ENCODE data around the gene SRBD1.

Gene SRBD1

DNA sequence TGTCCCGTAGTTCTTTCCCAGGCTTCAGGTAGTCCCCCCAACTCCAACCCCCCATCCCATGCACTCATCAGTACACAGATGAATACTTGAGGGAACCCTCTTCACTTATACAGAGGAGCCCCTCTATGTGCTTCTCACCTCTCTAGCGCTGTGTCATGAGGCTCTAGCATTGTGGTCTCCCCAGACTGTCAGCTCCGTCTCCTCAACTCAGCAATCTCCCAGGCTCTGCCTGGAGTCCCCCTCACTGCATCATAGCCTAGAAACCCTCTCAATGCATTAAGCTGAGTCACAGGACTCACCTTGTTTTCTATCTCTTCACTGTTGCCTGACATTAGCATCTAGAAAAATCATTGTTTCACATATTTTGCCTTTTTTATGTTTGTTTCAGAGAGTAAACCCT, 20.3 kb upstream of the SRBD1 start:
- no peak for DNase-seq

DNA sequence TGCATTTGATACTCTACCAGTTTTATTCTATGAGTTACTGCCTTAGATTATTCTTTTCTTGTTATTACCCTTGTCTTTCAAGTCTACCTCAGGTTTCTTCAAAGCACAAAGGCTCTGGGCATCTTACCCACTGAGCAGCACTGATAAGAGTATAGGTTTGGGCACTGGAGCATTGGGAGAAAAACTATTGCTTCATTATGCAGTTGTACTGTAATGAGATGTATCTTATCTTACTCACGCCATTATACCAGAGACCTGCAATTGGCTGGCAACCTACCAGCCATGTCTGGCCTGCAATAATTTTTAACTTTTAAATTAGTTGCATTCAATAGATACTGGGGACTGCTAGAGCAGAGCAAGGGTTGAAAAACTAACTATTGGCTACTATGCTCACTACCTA, 18.9 kb upstream of the SRBD1 start:
- DNase-seq, result peak; percentile 81

DNA sequence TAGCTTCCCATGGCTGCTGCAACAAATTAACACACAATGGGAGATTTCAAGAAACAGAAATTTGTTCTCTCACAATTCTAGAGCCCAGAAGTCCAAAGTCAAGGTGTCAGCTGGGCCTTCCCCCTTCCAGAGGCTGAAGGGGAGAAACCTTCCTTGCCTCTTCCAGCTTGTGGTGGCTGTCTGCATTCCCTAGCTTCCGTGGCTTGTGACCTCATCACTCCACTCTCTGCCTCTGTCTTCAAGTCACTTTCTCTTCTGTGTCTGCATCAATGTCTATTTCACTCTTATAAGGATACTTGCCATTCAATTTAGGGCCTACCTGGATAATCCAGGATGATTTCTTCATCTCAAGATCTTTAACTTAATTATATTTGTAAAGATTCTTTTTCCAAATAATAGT, 16.8 kb upstream of the SRBD1 start:
- no peak for DNase-seq

DNA sequence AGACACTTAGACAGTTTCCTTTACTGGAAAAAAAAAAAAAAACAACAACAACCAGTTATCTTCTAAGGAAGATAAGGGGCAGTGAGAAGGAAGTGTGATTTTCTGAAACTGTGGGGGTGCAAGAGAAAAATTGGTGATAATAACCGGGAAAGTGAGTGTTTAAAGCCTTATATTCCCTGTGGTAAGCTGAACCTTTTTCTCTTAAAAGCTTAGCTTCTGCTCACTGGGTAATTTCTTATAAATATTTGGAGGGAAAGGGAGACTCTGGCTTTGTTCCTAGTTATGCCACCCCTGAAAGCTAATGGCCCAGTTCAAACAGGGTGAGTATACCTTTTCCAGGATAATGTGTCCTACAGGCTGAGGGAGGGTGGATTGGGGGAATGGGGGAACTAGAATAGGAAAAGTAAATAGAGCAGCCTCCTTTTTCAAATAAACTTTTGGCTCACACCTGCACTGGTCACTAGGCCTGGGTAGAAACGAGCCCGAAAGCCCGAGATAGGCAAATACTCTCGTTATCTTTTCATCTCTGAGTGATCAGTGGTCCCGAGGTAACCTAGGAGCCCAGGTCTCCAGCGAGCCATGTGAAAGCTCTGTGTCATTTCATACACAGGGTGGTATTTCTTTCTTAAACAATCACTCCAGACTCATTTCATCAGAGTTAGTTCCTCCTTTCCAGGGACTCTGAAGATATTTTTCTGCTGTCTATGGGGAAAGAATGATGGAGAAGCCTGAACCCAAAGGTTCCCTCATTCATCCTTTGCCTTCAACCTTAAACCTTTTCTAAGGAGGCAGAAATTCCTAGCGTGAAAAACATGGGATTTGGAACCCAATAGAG, 15.5 kb upstream of the SRBD1 start:
- DNase-seq, result no peak

DNA sequence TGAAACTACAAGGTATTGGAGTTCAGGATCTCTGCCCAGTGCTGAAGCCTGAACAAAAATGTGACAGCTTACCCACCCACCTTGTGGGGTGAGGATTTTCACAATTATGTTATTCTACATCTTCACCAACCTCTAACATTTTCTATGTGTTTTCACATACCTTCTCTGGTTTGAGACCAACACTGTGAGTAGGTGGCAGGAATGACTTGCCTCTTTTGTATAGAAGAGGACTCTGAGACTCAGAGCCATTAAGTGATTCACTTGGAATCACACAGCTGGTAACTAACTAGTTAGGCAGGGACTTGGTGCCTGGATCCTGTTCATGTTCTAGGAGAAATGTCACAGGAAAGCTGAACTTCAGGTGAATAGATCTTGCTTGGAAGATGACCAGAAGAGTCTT, 14.8 kb upstream of the SRBD1 start:
- DNase-seq, result no peak

DNA sequence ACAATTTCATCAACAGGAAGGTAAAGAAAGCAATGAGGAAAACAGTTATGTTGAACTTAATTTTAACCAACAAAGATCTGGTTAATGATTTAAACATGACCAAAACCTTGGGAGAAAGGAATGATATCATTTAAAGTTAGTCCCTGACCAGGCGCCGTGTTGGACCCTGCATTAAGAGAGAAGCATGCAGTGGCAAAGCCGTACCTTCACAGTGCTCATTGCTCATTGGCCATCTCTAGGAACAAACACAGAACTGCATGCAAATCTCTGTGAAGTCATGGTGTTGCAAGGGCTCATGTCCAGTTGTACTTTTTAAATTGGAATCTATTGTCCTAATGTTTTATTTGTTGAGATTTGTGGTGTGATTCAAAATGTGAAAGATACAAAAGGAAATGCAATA, 12.0 kb upstream of the SRBD1 start:
- DNase-seq, result no peak

DNA sequence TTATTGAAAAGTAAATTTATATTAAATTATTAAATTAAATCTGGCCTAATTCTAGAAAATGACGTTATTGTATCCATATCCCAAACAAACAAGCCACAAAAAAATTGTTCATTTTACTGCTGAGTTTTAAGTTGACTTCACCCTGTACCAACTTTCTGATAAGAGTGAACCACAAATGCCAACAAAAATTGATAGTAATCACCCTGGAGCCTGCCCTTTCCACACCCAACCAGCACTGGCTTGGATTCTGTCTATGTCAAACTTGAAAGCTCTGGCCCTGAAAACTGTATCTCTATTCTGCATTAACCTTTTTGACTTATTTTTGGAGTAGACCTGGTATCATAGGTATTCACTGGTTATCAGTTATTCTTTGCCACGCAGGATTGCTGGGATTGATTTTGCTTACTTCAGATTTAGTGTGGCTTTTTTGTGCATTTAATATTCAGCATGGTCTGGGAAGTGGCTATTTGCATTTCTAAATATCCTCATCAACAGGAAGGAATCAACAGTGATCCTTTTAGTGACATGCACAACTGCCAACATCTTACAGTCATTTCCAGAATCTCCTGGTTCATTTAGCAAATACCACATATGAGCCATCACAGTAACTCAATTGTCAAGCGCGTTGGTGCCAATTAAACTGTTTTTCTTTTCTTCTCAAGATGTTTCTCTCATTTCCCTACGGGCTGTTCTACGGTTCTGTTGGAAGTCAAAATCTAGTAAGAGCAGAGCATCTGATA, 11.4 kb upstream of the SRBD1 start:
- peak; percentile 55 for DNase-seq

DNA sequence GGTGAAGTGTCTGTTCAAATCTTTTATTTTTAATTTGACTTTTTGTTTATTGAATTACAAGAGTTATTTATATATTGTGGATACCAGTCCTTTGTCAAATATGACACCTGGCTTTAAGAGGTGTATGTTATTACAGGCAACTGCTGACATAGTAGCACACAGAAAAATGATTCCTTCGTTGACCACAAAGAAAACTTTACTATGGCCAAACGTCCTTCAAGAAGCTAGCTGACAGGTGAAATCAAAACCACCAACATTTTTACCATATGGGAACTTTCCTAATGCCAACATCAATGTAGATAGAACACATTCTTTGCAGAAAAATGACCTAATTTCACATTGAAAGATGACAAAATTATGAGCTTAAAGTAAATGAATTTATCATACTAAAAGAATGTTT, 6.4 kb upstream of the SRBD1 start:
- DNase-seq, result no peak

DNA sequence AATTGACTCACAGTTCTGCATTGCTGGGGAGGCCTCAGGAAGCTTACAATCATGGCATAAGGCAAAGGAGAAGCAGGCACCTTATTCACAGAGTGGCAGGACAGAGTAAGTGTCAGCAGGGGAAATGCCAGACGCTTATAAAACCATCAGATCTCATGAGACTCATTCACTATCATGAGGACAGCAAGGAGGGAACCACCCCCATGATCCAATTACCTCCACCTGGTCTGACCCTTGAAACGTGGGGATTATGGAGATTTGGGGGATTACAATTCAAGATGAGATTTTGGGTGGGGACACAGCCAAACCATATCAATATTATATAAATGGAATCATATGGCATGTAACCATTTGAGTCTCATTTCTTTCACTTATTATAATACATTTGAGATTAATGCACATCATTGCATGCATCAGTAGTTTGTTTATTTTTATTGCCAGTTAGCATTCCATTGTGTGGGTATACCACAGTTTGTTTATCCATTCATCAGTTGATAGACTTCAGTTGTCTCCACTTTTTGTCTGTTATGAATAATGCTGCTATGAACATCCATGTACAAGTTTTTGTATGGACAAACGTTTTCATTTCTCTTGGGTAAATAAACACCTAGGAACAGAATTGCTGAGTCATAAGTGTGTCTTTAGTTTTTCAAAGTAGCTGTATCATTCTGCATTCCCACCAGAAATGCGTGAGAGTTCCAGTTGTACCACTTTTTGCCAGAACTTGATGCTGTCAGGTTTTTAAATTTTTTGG, 5.8 kb upstream of the SRBD1 start:
- no peak for DNase-seq

DNA sequence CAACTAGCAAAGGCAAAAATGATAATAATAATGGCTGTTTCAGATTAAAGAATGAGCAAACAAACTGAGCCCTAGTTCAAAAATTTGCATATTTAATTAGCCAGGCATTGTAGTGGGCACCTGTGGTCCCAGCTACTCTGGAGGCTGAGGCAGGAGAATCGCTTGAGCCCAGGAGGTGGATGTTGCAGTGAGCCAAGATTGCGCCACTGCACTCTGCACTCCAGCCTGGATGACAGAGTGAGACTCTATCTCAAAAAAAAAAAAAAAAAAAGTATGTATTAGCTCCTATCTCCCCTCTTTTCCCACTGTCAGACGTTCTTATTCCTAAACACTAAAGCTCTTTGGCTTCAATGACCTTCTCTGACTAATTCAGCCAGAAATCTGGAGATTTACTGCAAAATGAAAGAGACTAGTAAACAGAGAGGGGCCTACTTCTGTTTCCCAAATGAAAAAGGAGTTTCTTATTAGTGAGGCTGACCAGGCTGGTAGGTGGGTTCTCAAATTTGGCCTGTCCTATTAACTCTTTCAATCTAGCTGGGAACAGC, 3.9 kb upstream of the SRBD1 start:
- DNase-seq, result no peak

DNA sequence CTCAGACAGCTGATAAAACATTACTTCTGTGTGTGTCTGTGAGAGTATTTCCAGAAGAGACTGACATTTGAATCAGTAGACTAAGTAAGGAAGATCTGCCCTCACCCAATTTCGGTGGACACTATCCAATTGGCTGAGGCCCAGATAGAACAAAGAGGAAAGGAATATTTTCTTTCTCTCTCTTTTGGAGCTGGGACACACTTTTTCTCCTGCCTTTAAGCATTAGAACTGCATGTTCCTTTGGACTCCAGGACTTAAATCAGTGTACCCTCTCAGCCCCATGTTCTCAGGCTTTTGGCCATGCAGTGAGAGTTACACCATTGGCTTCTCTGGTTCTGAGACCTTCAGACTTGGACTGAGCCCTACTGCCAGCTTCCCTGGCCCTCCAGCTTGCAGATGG, 3.3 kb upstream of the SRBD1 start:
- DNase-seq, result no peak

DNA sequence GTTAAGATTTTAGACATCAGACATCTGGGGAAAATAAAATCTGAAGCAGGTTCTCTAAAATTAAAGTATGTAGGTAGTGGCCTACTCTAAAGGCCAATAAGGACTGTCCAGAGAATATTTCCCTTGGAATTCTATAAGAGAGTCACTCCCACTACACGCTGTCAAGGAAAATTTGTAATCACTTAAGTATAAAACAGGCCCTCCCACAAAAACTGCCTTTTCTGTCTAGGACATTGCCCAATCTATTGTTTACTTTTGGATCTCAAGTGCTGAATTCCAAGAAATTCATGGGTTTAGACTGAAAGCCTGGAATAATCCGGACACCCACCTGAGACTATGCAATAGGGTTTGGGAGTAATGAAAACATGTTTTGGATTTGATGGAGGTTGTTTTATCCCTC, 1.7 kb upstream of the SRBD1 start:
- no peak for DNase-seq

DNA sequence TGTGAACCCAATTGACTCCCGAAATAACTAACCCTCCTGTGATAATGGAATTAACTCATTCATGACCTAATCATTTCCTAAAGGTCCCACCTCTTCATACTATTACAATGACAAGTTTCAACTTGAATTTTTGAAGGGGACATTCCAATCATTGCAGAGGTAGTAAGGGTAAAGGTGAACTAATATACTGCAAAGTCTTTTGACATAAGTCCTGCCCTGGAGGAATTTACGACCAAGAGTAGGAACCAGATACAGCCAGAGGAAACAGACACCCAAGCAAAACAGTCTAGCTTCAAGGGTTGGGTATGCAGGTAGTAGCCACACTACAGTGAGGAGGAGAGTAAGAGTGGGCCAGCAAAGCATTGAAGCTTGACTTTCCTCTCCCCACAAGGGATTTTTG, 1.2 kb upstream of the SRBD1 start:
- no peak for DNase-seq

DNA sequence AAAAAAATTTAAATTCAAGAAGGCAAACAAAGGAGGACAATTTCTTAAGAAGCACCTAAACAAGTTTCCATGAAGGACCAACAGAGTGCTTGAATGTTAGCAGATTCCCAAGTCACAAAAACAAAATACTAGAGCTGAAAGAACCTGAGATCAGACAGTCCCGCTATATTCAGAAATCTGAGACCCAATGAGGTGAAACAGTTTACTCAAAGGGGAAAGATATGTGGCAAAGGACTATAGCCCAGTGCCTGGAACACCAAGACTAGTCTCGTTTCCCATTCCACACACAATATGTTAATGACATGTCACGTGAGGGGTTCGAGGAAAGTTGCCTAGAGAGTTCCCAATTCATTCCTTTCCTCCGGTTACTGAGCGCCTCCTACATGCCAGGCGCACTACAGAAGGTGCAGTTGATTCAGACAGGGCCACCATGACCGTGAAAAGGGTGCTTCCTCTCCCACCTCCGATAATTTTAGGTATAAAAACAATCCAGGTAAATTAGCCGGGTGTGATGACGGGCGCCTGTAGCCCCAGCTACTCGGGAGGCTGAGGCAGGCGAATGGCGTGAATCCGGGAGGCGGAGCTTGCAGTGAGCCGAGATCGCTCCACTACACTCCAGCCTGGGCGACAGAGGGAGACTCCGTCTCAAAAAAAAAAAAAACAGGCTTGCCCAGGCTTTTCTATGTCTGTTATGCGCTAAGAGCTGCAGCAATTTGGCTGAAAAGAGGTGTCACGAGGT, 617 bp downstream of the SRBD1 start:
- peak; percentile 74 for DNase-seq

DNA sequence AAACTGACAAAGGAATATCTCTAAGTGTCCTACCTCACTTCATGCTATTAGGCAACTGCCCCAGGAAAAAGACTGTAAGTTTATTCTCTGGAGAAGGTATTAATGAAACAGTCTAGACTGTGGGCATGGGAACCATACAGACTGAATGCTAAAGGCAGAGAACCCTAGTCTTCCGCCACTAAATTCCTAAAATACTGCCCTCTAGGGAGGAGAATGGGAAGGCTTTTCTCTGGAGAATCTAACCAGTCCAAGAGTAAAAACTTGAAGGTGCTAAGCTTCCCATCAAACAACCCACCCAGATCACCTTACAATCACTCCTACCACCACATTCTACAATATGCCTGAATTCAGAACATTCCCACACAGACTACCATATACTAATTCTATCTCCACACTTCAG, 3.4 kb downstream of the SRBD1 start:
- DNase-seq, result peak; percentile 47

DNA sequence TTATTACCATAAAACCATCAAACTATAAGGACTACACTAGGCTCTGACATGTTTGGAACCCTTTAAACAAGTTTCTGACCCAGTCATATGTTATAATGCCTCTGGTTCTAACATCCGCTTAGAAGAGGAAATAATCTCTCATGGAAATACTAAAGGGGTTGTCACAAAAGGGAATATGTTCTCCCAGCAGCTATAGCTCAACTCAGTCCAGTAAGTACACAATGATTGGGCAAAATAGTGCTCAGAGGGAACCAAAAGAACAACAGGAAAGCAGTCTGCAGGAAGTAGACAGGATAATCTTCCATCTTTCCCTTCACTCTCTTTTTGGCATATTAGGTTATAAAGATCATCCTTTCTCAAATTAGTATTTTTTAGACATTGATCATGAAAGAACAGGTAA, 4.3 kb downstream of the SRBD1 start:
- peak; percentile 27 for DNase-seq

DNA sequence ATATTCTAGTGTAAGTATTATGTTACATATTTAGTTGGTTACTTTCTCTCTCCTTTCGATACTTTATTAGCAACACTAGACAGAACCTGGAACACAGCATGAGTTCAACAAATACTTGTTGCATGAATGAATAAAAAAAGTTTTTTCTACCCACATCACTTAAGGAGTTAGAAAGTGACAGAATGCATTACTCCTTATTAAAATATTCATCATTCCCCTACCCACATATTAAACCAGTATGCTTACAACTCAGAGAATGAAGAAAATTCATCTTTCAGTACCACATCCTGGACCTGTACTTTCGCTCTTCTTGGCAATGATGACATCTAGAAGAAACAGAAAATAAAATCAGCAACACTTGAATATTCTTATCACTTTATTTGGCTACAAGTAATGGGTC, 6.0 kb downstream of the SRBD1 start:
- no peak for DNase-seq

DNA sequence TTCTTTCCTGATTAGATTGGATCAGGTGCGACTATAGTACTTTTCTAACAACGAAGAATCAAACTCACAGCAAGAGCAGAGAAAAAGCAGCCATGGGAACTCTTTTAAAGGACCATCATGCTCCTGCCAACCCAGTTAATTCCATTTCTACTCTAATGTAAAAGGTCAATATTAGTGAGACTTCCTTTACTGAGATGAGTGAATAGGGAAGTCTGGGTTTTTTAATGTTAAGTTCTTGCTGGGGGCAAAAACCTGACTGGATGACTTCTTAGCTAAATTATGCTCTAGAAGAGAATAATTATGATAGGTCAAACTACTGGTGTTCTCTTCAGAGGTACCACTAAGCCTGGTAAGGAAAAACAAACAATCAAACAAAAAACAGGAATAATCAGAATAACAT, 8.4 kb downstream of the SRBD1 start:
- DNase-seq, result no peak

DNA sequence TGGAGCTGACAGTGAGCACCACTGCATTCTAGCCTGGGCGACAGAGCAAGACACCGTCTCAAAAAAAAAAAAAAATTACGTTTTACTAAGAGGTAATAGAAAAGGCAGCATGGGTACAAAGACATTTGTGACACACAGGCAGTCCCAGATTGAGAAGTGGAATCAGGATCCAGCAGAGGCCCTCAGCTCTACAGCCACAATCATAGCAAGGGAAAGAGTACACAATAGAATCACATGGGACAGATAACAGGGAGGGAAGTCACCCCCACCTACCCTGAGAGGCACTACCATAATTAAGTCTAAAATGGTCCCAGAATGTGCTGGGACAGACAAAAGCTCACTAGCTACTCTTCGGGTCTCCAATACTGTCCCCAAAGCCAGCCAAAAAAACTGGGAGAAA, 12.5 kb downstream of the SRBD1 start:
- DNase-seq, result no peak

DNA sequence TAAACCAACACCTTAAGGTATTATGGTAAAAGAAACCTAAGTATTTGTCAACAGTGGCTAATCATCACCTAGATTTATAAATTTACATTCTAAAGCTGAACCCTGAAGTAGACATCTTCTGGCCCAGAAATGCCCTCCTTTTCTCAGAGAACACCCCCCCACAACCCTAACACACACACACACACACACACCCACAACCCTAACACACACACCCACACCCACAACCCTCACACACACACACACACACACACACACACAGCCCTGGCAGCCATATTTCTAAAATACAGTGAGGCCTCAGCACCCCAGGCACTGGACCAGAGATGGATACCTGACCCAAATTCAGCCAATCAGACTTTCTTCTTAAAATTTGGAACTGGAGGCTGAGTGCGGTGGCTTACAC, 14.3 kb downstream of the SRBD1 start:
- no peak for DNase-seq

DNA sequence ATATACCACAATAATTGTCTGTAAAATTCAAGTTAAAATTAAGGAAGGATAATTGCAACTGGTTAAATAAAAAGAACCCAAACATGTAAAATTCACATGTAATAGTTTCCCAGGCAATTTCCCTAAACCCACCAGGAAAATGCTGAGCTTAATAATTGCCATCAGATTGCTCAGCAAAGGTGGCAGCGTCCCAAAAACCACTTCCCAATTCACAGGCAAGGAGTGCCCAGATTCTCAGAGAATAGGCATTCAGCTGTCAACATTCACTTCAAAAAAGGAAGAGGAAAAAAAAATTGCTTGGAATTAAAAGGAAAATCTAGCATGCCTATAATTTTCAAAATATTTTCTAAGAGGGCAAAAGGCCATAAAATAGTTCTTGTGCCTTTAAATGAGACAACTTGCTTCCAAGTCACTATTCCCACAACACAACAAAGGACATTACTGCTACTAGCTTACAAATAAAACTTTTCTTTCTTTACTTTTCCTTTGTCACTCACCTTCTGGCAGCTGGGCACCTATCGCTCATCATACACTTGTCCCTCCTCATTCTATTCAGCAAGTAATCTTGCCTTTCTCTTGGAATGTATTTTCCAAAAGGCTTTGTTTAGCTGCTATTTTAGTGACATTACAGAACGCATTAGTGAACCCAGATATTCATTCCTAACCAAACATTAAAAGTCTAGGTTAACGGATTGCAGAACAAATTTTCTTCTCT, 15.2 kb downstream of the SRBD1 start:
- no peak for DNase-seq

DNA sequence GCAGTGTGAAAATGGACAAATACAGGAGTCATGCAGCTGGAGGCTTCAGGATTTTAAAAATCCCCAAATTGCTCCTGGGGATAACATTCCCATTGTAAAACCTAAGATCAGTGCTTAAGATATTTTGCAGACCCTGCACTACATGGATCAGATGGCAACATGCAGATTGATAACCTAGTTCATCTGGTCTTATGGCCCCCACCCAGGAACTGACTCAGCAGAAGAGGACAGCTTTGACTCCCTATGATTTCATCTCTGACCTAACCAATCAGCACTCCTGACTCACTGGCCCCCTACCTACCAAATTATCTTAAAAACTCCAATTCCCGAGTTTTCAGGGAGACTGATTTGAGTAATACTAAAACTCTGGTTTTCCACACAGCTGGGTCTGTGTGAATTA, 20.0 kb downstream of the SRBD1 start:
- DNase-seq, result no peak

All from hematopoietic multipotent progenitor cell treated with erythropoietin and hydrocortisone succinate and interleukin-3 and kit ligand, for 6 days (in vitro differentiated cells).